Upper lobe of left lung (tissue), 4 donors: ENCODE measurements around the gene ZNF333.

Experiments used
- POLR2A ChIP-seq, 4 donors: fragments of 450-650 bp; IDR thresholded peaks; one replicate each; pipeline ENCODE4 v1.5.1; 2016 to 2017; ENCODE audit warnings: antibody characterized with exemption in 4 of 4, mild to moderate bottlenecking in 2 of 4
- TF ChIP-seq, protein P1 (sequence below), 6 experiments: fragments of 450-650 bp in 4 of 6; fragments of 200-600 bp in 2 of 6; sonication (generic) in 2 of 6; IDR thresholded peaks; one replicate each; pipeline ENCODE4 v1.5.1; 2016 to 2019; ENCODE audit warnings: antibody characterized with exemption in 6 of 6

- no peak for TF ChIP-seq POLR2A (IDR thresholded peaks at IDR 0.05)
- TF ChIP-seq, protein P1, sequence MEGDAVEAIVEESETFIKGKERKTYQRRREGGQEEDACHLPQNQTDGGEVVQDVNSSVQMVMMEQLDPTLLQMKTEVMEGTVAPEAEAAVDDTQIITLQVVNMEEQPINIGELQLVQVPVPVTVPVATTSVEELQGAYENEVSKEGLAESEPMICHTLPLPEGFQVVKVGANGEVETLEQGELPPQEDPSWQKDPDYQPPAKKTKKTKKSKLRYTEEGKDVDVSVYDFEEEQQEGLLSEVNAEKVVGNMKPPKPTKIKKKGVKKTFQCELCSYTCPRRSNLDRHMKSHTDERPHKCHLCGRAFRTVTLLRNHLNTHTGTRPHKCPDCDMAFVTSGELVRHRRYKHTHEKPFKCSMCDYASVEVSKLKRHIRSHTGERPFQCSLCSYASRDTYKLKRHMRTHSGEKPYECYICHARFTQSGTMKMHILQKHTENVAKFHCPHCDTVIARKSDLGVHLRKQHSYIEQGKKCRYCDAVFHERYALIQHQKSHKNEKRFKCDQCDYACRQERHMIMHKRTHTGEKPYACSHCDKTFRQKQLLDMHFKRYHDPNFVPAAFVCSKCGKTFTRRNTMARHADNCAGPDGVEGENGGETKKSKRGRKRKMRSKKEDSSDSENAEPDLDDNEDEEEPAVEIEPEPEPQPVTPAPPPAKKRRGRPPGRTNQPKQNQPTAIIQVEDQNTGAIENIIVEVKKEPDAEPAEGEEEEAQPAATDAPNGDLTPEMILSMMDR (IDR thresholded peaks at IDR 0.05), result no peak
Measured at GRCh38 chr19:14770944-14771839, 81.3 kb downstream of the ZNF333 start.
